PC-3 (cell line): ENCODE data around the gene CPLANE2. TPM values are rescaled to one million over a fixed set of nuclear protein-coding genes. Genes with fewer than 3 reads are reported as not detected.

Source experiments
- ATAC-seq: fragments of 200-7000 bp; cut with Tn5 transposase; 2 replicates; pipeline ENCODE4 v1.9.1; 2020; ENCODE audit warnings: mild to moderate bottlenecking, moderate library complexity
- BruUV-seq: library from RNA; stranded (reverse); fragments of 400-500 nt; replicated peaks from 2 replicates; lab custom pipeline; 2021; lab: Mats Ljungman, UMichigan
- CTCF ChIA-PET: fragments of 300-600 bp; sonication (Branson Sonifier 250); formaldehyde crosslinking; loops from one replicate; lab custom pipeline; 2022; ENCODE audit warnings: antibody characterized with exemption; lab: Charles Lee
- POLR2A ChIA-PET: fragments of 300-600 bp; sonication (Branson Sonifier 250); formaldehyde crosslinking; loops from one replicate; lab custom pipeline; 2022; ENCODE audit warnings: antibody characterized with exemption; ENCODE audit not compliant: unreplicated experiment; lab: Charles Lee
- DNase-seq: peaks from one replicate; pipeline ENCODE4 v3.0.0-alpha.2; 2015
- H2AFZ ChIP-seq: fragments of 300-600 bp; sonication (generic); 2 replicates; pipeline ENCODE4 v1.6.0; 2016; ENCODE audit warnings: antibody characterized with exemption, low read length
- H3F3A ChIP-seq: fragments of 300-600 bp; sonication (generic); one replicate; pipeline ENCODE4 v1.6.0; 2017; ENCODE audit warnings: antibody characterized with exemption, low read length, control low read depth, mild to moderate bottlenecking; ENCODE audit not compliant: unreplicated experiment
- H3K27ac ChIP-seq: fragments of 300-600 bp; sonication (generic); 2 replicates; pipeline ENCODE4 v1.5.1; 2016; ENCODE audit warnings: mild to moderate bottlenecking, low read length
- H3K27me3 ChIP-seq: fragments of 300-600 bp; sonication (generic); 2 replicates; pipeline ENCODE4 v1.6.1; 2016; ENCODE audit warnings: low read length, mixed read lengths
- H3K36me3 ChIP-seq: fragments of 300-600 bp; sonication (generic); 2 replicates; pipeline ENCODE4 v1.6.1; 2016; ENCODE audit warnings: low read depth, mixed run types, low read length, mixed read lengths
- H3K4me1 ChIP-seq: fragments of 300-600 bp; sonication (generic); 2 replicates; pipeline ENCODE4 v1.5.1; 2016; ENCODE audit warnings: low read length; ENCODE audit not compliant: insufficient read depth
- H3K4me2 ChIP-seq: fragments of 300-600 bp; sonication (generic); 2 replicates; pipeline ENCODE4 v1.6.0; 2016; ENCODE audit warnings: low read length
- H3K4me3 ChIP-seq: fragments of 300-600 bp; sonication (generic); 2 replicates; pipeline ENCODE4 v1.5.1; 2016; ENCODE audit warnings: mild to moderate bottlenecking, low read length, mixed read lengths
- H3K79me2 ChIP-seq: fragments of 300-600 bp; sonication (generic); 2 replicates; pipeline ENCODE4 v1.6.1; 2017; ENCODE audit warnings: low read length, mixed read lengths
- H3K9ac ChIP-seq: fragments of 300-600 bp; sonication (generic); 2 replicates; pipeline ENCODE4 v1.6.0; 2016; ENCODE audit warnings: mild to moderate bottlenecking, low read length
- H3K9me2 ChIP-seq: fragments of 300-600 bp; sonication (generic); replicated peaks from 2 replicates; pipeline ENCODE4 v1.6.1; 2016; ENCODE audit warnings: mixed run types, low read length, mixed read lengths
- H3K9me3 ChIP-seq: fragments of 300-600 bp; sonication (generic); 2 replicates; pipeline ENCODE4 v1.6.1; 2016; ENCODE audit warnings: low read length, mixed read lengths
- H4K20me1 ChIP-seq: fragments of 300-600 bp; sonication (generic); 2 replicates; pipeline ENCODE4 v1.6.1; 2016; ENCODE audit warnings: low read length, mixed read lengths
- EZH2 ChIP-seq: fragments of 300-600 bp; sonication (generic); IDR thresholded peaks from one replicate; pipeline ENCODE4 v1.6.1; 2017; ENCODE audit warnings: antibody characterized with exemption, mild to moderate bottlenecking, low read length; ENCODE audit not compliant: unreplicated experiment
- EZH2phosphoT487 ChIP-seq: fragments of 300-600 bp; sonication (generic); IDR thresholded peaks from 2 replicates; pipeline ENCODE4 v1.6.1; 2018; ENCODE audit warnings: mild to moderate bottlenecking, antibody characterized with exemption, low read length, borderline replicate concordance
- intact Hi-C: fragments of 100-400 bp; cut with micrococcal nuclease; formaldehyde crosslinking; loops from 2 replicates; pipeline ENCODE4 v1.9.0; 2023
- total RNA-seq: library from RNA; depleted of rRNA; stranded (reverse); fragments of >200 nt; gene quantifications from 2 replicates; pipeline ENCODE4 v1.2.3, GENCODE V29; 2014
- TF ChIP-seq, protein P1 (sequence below): fragments of 300-600 bp; sonication (generic); conservative IDR thresholded peaks from 2 replicates; pipeline ENCODE4 v1.5.1; 2017; ENCODE audit warnings: antibody characterized with exemption, low read depth, mild to moderate bottlenecking, low read length

CPLANE2 gene
- total RNA-seq, 1 experiment from 2014 or later = 9.6 TPM

- H3K79me2 ChIP-seq = peaks cover 4% of the 10 kb centered on the region; the same call in 1 of the 2 replicates
- no peaks in the 10 kb centered on the region for H4K20me1 ChIP-seq
- no peaks in the 10 kb centered on the region for H3K36me3 ChIP-seq
- no peaks in the 10 kb centered on the region for H3K27me3 ChIP-seq
- H3K27ac ChIP-seq = no peak overlapping the region
- H2AFZ ChIP-seq = no peak overlapping the region
- intact Hi-C loops = no loop called here
- H3K4me2 ChIP-seq = no peak overlapping the region
- TF ChIP-seq, protein P1, sequence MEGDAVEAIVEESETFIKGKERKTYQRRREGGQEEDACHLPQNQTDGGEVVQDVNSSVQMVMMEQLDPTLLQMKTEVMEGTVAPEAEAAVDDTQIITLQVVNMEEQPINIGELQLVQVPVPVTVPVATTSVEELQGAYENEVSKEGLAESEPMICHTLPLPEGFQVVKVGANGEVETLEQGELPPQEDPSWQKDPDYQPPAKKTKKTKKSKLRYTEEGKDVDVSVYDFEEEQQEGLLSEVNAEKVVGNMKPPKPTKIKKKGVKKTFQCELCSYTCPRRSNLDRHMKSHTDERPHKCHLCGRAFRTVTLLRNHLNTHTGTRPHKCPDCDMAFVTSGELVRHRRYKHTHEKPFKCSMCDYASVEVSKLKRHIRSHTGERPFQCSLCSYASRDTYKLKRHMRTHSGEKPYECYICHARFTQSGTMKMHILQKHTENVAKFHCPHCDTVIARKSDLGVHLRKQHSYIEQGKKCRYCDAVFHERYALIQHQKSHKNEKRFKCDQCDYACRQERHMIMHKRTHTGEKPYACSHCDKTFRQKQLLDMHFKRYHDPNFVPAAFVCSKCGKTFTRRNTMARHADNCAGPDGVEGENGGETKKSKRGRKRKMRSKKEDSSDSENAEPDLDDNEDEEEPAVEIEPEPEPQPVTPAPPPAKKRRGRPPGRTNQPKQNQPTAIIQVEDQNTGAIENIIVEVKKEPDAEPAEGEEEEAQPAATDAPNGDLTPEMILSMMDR = no peak
- no peak for TF ChIP-seq EZH2phosphoT487
- TF ChIP-seq EZH2 = no peak
- no peaks in the 10 kb centered on the region for H3K9me2 ChIP-seq
- H3K4me3 ChIP-seq = no peak overlapping the region
- no TSS peak for BruUV-seq
- ChIA-PET CTCF (no interaction called here), POLR2A (no interaction called here)
- DNase-seq (no peak), ATAC-seq (no peak)
- H3F3A ChIP-seq = no peaks in the 10 kb centered on the region
- no peak overlapping the region for H3K9ac ChIP-seq
- H3K9me3 ChIP-seq = no peaks in the 10 kb centered on the region
- H3K4me1 ChIP-seq = no peaks in the 10 kb centered on the region
Measured at GRCh38 chr1:16275591-16275990, 38.6 kb upstream of the CPLANE2 start.

- Histone ChIP-seq H3K9ac (no peak overlapping the region), H3K9me3 (no peaks in the 10 kb centered on the region), H4K20me1 (no peaks in the 10 kb centered on the region), H3K4me2 (no peak overlapping the region), H3K9me2 (no peaks in the 10 kb centered on the region), H3K79me2 (peaks cover 4% of the 10 kb centered on the region; the same call in 1 of the 2 replicates), H2AFZ (no peak overlapping the region), H3K4me1 (no peaks in the 10 kb centered on the region), H3K27me3 (no peaks in the 10 kb centered on the region), H3F3A (no peaks in the 10 kb centered on the region), H3K4me3 (no peak overlapping the region), H3K27ac (no peak overlapping the region), H3K36me3 (no peaks in the 10 kb centered on the region)
- CTCF ChIA-PET = no interaction called here
- intact Hi-C loops = no loop called here
- BruUV-seq = no TSS peak
- ATAC-seq = no peak
- DNase-seq = no peak
- POLR2A ChIA-PET = no interaction called here
- TF ChIP-seq EZH2phosphoT487 (no peak), EZH2 (no peak)
- TF ChIP-seq, protein P1 = no peak
Measured at GRCh38 chr1:16267690-16268180, 30.8 kb upstream of the CPLANE2 start.

GRCh38 chr1:16266411-16267118 is 29.6 kb upstream of the CPLANE2 start:
- Histone ChIP-seq H3K4me2 (no peak overlapping the region), H3K9me2 (no peaks in the 10 kb centered on the region), H3K27ac (no peak overlapping the region), H3K4me1 (no peaks in the 10 kb centered on the region), H2AFZ (no peak overlapping the region), H3K36me3 (no peaks in the 10 kb centered on the region), H3K9me3 (no peaks in the 10 kb centered on the region), H3K9ac (no peak overlapping the region), H4K20me1 (no peaks in the 10 kb centered on the region), H3K79me2 (peaks cover 4% of the 10 kb centered on the region; the same call in 1 of the 2 replicates), H3F3A (no peaks in the 10 kb centered on the region), H3K27me3 (no peaks in the 10 kb centered on the region), H3K4me3 (no peak overlapping the region)
- no peak for DNase-seq
- intact Hi-C loops = no loop called here
- ATAC-seq = no peak
- ChIA-PET CTCF (no interaction called here), POLR2A (no interaction called here)
- BruUV-seq = no TSS peak
- TF ChIP-seq EZH2 = no peak
- no peak for TF ChIP-seq EZH2phosphoT487
- TF ChIP-seq, protein P1 = no peak
